Measurements from ENCODE around the gene ZNF25. TPM values are rescaled to one million over a fixed set of nuclear protein-coding genes. Genes with fewer than 3 reads are reported as not detected.
"Not testable (repeated sequence)": the region's sequence is repeated elsewhere in the genome, so short reads cannot be mapped to it uniquely, and the experiment has no call there.

Gene ZNF25
- polyA plus RNA-seq, 3 donors = 13.9 to 16.1 (median 14.2) TPM

DNA sequence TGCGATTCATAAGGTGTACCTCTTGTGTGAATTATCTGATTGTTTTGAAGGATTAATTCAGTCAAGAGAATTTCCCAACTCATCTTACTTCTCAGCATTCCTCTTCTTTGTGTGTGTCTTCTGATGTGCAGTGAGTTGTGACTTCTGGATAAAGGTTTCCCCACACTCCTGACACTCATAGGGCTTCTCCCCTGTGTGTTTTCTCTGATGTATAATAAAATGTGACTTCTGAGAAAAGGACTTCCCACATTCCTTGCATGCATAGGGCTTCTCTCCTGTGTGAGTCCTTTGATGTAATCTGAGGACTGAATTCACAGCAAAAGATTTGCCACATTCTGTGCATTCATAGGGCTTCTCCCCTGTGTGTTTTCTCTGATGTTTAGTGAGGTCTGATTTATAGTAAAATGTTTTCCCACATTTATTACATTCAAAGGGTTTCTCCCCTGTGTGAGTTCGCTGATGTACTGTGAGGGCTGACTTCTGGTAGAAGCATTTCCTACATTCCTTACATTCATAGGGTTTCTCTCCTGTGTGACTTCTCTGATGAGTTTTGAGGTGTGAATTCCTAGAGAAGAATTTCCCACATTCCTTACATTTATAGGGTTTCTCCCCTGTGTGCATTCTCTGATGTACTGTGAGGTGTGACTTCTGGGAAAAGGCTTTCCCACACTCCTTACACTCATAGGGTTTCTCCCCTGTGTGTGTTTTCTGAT, 24.2 kb downstream of the ZNF25 start:
- no peak for DNase-seq (ENCODE audit: low read depth in 3 of 3, low spot score in 2 of 3)

DNA sequence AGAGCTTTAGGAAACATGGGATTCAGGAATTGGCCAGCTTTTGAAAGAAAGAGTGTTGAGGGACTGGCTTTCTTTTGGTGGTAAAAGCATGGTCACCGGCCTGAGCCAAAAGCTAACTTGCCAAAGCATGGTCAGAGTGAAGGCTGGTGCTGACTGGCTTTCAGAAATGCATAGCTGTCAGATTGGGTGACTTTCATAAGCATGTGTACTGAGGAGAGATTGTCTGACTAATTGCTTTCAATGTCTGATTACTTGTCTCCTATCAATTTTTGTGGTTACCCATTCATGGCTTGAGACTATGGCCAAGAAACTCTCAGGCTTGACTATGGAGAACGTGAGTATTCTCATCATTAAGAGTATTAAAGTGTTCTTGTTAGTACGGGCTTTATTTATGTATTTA, 28.2 kb downstream of the ZNF25 start:
- no peak for DNase-seq (ENCODE audit: low read depth in 3 of 3, low spot score in 2 of 3)

DNA sequence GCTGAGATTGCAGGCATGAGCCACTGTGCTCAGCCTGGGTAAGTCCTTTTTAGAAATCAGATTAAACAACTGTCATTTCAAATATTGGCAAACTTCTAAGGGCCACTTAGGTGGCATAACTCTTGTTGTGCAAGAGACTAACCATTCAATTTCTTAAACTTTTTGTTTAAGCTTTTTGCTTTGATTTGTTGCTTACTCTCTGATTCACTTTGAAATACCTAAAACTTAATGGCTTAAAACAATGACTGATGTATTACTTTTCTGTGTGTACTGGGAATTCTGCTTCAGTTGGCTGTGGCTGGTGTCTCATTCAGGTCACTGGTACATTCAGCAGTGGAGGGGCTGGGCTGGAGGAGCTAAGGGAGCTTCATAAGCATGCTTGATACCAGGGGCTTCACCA, 28.9 kb downstream of the ZNF25 start:
- DNase-seq (ENCODE audit: low read depth in 3 of 3, low spot score in 2 of 3) = no peak

DNA sequence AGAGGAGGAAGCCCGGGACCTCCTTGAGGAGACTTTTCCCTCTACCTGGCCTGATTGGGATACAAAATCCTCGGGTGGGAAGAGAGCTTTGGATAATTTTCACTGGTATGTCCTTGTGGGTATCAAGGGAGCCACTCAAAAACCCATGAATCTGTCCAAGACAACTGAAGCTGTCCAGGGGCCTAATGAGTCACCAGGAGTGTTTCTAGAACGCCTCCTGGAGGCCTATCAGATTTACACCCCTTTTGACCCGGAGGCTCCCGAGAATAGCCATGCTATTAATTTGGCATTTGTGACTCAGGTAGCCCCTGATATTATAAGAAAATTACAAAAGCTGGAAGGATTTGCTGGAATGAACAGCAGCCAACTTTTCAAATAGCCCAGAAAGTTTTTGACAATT, 38.6 kb downstream of the ZNF25 start:
- no peak for DNase-seq (ENCODE audit: low read depth in 3 of 3, low spot score in 2 of 3)

DNA sequence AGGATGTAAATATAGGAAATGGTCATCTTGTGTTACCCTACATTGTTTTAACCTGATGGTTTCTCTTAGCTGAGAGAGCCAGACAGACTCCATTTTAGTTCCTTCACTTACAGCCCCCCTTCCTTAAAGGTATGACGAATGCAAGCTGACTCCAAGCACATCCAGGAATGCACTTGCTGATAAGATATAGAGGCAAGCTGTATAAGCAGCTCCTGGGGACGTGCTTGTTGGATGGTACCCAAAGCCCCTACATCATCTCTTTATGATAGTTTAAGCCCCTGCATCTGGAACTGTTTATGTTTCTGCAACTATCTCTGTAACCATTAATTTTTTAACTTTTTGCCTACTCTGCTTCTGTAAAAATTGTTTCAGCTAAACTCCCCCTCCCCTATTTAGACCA, 41.7 kb downstream of the ZNF25 start:
- DNase-seq (ENCODE audit: low read depth in 3 of 3, low spot score in 2 of 3) = no peak

DNA sequence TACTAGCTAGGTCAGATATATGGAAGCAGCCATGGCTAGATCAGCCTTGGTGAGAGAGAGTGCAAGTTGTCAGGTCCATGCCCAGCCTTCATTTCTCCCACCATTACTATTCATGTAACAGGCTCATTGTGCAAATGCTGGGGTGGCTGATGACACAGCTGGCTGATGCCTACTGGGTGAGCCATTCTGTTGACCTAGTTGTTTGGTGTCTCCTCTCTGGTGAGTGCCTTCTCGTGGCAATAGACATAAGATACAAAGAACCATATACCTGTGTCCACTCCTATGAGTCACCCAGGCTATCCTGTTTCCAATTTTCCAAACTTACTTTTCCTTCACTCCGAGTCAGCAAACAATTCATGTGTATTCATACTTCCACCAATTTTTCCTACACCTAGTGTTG, 46.0 kb downstream of the ZNF25 start:
- no peak for DNase-seq (ENCODE audit: low read depth in 3 of 3, low spot score in 2 of 3)

DNA sequence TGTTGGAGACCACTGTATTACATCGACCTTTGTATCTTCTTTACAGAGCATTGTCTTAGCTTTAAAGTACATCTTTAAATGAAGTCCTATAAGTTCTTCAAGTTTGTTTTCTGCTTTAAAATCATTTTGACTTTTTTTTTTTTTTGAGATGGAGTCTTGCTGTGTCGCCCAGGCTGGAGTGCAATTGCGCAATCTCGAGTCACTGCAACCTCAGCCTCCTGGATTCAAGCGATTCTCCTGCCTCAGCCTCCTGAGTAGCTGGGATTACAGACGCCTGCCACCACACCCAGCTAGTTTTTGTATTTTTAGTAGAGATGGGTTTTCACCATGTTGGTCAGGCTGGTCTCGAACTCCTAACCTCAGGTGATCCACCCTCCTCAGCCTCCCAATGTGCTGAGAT, 68.3 kb downstream of the ZNF25 start:
- not testable (repeated sequence) for DNase-seq (ENCODE audit: low read depth in 3 of 3, low spot score in 2 of 3)

DNA sequence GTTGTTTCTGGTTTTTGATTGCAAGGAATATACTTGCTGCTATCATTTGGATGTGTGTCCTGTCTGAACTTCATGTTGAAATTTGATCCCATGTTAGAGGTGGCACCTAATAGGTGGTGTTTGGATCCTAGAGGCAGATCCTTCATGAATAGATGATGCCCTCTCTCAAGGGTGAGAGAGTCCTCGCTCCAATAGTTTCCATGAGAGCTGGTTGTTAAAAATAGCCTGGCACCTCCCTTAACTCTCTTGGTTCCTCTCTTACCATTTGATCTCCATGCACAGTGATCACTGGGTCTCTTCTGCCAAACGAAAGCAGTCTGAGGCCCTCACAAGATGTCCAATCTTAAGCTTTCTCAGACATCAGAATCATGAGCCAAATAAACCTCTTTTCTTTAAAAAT, 70.1 kb downstream of the ZNF25 start:
- DNase-seq (ENCODE audit: low read depth in 3 of 3, low spot score in 2 of 3) = no peak

Other genes with a start within 250 kb of the ZNF25 start
- gene ZNF248, start 119.0 kb downstream of the ZNF25 start, polyA plus RNA-seq (ENCODE audit: insufficient read length in 3 of 3) = 10 to 100 TPM; 32.3 to 37.4 (median 33.7) TPM
- 10 to 100 TPM; 46.3 to 53.0 (median 50.1) TPM for gene ZNF33A, start 34.0 kb upstream of the ZNF25 start, polyA plus RNA-seq (ENCODE audit: insufficient read length in 3 of 3)
- gene ZNF37A, start 117.7 kb upstream of the ZNF25 start, polyA plus RNA-seq (ENCODE audit: insufficient read length in 3 of 3) = 10 to 100 TPM; 17.5 to 19.1 (median 17.9) TPM